ENCODE measurements around the gene CDH5.
A peak's percentile ranks its signal among the peaks of the same experiment; 100 is the strongest.

Gene CDH5

GRCh38 chr16:66354034-66354909, 12.2 kb upstream of the CDH5 start:
- DNase-seq = no peak

- DNase-seq = no peak
Observed at GRCh38 chr16:66355526-66355925, 11.0 kb upstream of the CDH5 start.

GRCh38 chr16:66357523-66357928, 9.0 kb upstream of the CDH5 start:
- peak; percentile 26 to 34 for DNase-seq

- DNase-seq = no peak
Observed at GRCh38 chr16:66358231-66358630, 8.3 kb upstream of the CDH5 start.

- no peak for DNase-seq
Observed at GRCh38 chr16:66359012-66359411, 7.5 kb upstream of the CDH5 start.

GRCh38 chr16:66359811-66360608, 6.5 kb upstream of the CDH5 start:
- DNase-seq = no peak

GRCh38 chr16:66360624-66361324, 5.7 kb upstream of the CDH5 start:
- no peak for DNase-seq

- no peak for DNase-seq
Observed at GRCh38 chr16:66361604-66362135, 4.8 kb upstream of the CDH5 start.

- DNase-seq = no peak
Observed at GRCh38 chr16:66363211-66363777, 3.2 kb upstream of the CDH5 start.

- no peak for DNase-seq
Observed at GRCh38 chr16:66364117-66364958, 2.2 kb upstream of the CDH5 start.

- no peak for DNase-seq
Observed at GRCh38 chr16:66364959-66365306, 1.6 kb upstream of the CDH5 start.

GRCh38 chr16:66365651-66366050, 840 bp upstream of the CDH5 start:
- no peak for DNase-seq

GRCh38 chr16:66367968-66368891, 1.7 kb downstream of the CDH5 start:
- DNase-seq = no peak

GRCh38 chr16:66369055-66369592, 2.6 kb downstream of the CDH5 start:
- DNase-seq = no peak

GRCh38 chr16:66370786-66371684, 4.5 kb downstream of the CDH5 start:
- DNase-seq = no peak

GRCh38 chr16:66372078-66372897, 5.8 kb downstream of the CDH5 start:
- DNase-seq = no peak

- no peak for DNase-seq
Observed at GRCh38 chr16:66372898-66373155, 6.3 kb downstream of the CDH5 start.

- DNase-seq = no peak
Observed at GRCh38 chr16:66373667-66374066, 7.2 kb downstream of the CDH5 start.

- DNase-seq = no peak
Observed at GRCh38 chr16:66374176-66374575, 7.7 kb downstream of the CDH5 start.

All from activated T-cell treated with anti-CD3 and anti-CD28 coated beads, Interleukin-2, amount 50 U/mL, for 48 hours (primary cell).